Stimulated activated naive CD4-positive, alpha-beta T cell (primary cell): Measurements from ENCODE around the gene HOXC6.
"Not testable (repeated sequence)": the region's sequence is repeated elsewhere in the genome, so short reads cannot be mapped to it uniquely, and the experiment has no call there.

ENCODE experiments used
- DNase-seq, 6 experiments: peaks; one replicate each; lab custom pipeline; 2025; lab: John Stamatoyannopoulos, UW

HOXC6 gene

GRCh38 chr12:54055552-54055951, 27.3 kb downstream of the HOXC6 start:
- DNase-seq: no peak

GRCh38 chr12:54056110-54056509, 27.9 kb downstream of the HOXC6 start:
- DNase-seq: no peak

GRCh38 chr12:54058128-54058768, 30.0 kb downstream of the HOXC6 start:
- no peak for DNase-seq

GRCh38 chr12:54059668-54060067, 31.4 kb downstream of the HOXC6 start:
- DNase-seq: no peak

GRCh38 chr12:54060174-54060974, 32.1 kb downstream of the HOXC6 start:
- DNase-seq: no peak

GRCh38 chr12:54060975-54061778, 32.9 kb downstream of the HOXC6 start:
- DNase-seq: no peak

- no peak for DNase-seq
Observed at GRCh38 chr12:54065677-54066076, 37.4 kb downstream of the HOXC6 start.

- no peak for DNase-seq
Observed at GRCh38 chr12:54066408-54066807, 38.2 kb downstream of the HOXC6 start.

- DNase-seq: no peak
Observed at GRCh38 chr12:54068418-54069070, 40.3 kb downstream of the HOXC6 start.

GRCh38 chr12:54071942-54072341, 43.7 kb downstream of the HOXC6 start:
- DNase-seq: no peak

GRCh38 chr12:54074308-54074707, 46.1 kb downstream of the HOXC6 start:
- no peak for DNase-seq

- DNase-seq: no peak
Observed at GRCh38 chr12:54075409-54075808, 47.2 kb downstream of the HOXC6 start.

- no peak for DNase-seq
Observed at GRCh38 chr12:54075974-54076373, 47.7 kb downstream of the HOXC6 start.

GRCh38 chr12:54077843-54078242, 49.6 kb downstream of the HOXC6 start:
- not testable (repeated sequence) for DNase-seq

GRCh38 chr12:54079115-54079514, 50.9 kb downstream of the HOXC6 start:
- DNase-seq: not testable (repeated sequence)
